ENCODE measurements around the gene MAP7D1. TPM values are rescaled to one million over a fixed set of nuclear protein-coding genes. Genes with fewer than 3 reads are reported as not detected.

The MAP7D1 gene
- total RNA-seq, 1 donor from 2014 or later: 120 TPM

GRCh38 chr1:36159614-36160387, 3.8 kb downstream of the MAP7D1 start:
- intact Hi-C loops (cut with DNase I): no loop called here
- DNase-seq (no peak), ATAC-seq (no peak)
- peaks cover 79% of the 10 kb centered on the region for H3K4me1 ChIP-seq
- no peaks in the 10 kb centered on the region for H3K27me3 ChIP-seq (ENCODE audit: low read depth)
- no peaks in the 10 kb centered on the region for H3K36me3 ChIP-seq
- peak overlapping the region; percentile 54 for H3K4me3 ChIP-seq
- TF ChIP-seq CTCF (IDR thresholded peaks at IDR 0.05): no peak
- H3K9me3 ChIP-seq: no peaks in the 10 kb centered on the region
- peak overlapping the region; percentile 91 for H3K27ac ChIP-seq

GRCh38 chr1:36160388-36160948, 4.5 kb downstream of the MAP7D1 start:
- intact Hi-C loops (cut with DNase I): no loop called here
- no peak for ATAC-seq
- no peak for TF ChIP-seq CTCF (IDR thresholded peaks at IDR 0.05)
- Histone ChIP-seq H3K27me3 (ENCODE audit: low read depth) (no peaks in the 10 kb centered on the region), H3K4me3 (peak overlapping the region; percentile 54), H3K36me3 (no peaks in the 10 kb centered on the region), H3K27ac (peak overlapping the region; percentile 91), H3K4me1 (peaks cover 80% of the 10 kb centered on the region), H3K9me3 (no peaks in the 10 kb centered on the region)
- DNase-seq: no peak

- intact Hi-C loops (cut with DNase I): no loop called here
- H3K4me3 ChIP-seq: peak overlapping the region; percentile 54
- ATAC-seq: peak; percentile 42 to 56
Measured at GRCh38 chr1:36160949-36161485, 5.1 kb downstream of the MAP7D1 start.

GRCh38 chr1:36161641-36162531, 5.9 kb downstream of the MAP7D1 start:
- TF ChIP-seq CTCF (IDR thresholded peaks at IDR 0.05): no peak
- Histone ChIP-seq H3K4me3 (peak overlapping the region; percentile 54), H3K36me3 (no peaks in the 10 kb centered on the region)

More at GRCh38 chr1:36160949-36161485, 5.1 kb downstream of the MAP7D1 start:
- H3K4me1 ChIP-seq: peaks cover 86% of the 10 kb centered on the region
- TF ChIP-seq CTCF (IDR thresholded peaks at IDR 0.05): peak; percentile 25
- peak overlapping the region; percentile 91 for H3K27ac ChIP-seq
- H3K36me3 ChIP-seq: no peaks in the 10 kb centered on the region
- H3K27me3 ChIP-seq (ENCODE audit: low read depth): no peaks in the 10 kb centered on the region
- DNase-seq: peak; percentile 78
- no peaks in the 10 kb centered on the region for H3K9me3 ChIP-seq

GRCh38 chr1:36162680-36163239, 6.8 kb downstream of the MAP7D1 start:
- no peak for DNase-seq
- ATAC-seq: no peak

More at GRCh38 chr1:36161641-36162531, 5.9 kb downstream of the MAP7D1 start:
- DNase-seq: peak; percentile 83
- H3K4me1 ChIP-seq: peaks cover 92% of the 10 kb centered on the region
- no peaks in the 10 kb centered on the region for H3K9me3 ChIP-seq
- ATAC-seq: peak; percentile 84 to 88
- peak overlapping the region; percentile 91 for H3K27ac ChIP-seq
- no peaks in the 10 kb centered on the region for H3K27me3 ChIP-seq (ENCODE audit: low read depth)
- intact Hi-C loops (cut with DNase I): no loop called here

More at GRCh38 chr1:36162680-36163239, 6.8 kb downstream of the MAP7D1 start:
- no peak for TF ChIP-seq CTCF (IDR thresholded peaks at IDR 0.05)
- intact Hi-C loops (cut with DNase I): no loop called here
- Histone ChIP-seq H3K36me3 (peaks cover 8% of the 10 kb centered on the region), H3K4me3 (no peak overlapping the region), H3K4me1 (peaks cover 93% of the 10 kb centered on the region), H3K9me3 (no peaks in the 10 kb centered on the region), H3K27me3 (ENCODE audit: low read depth) (no peaks in the 10 kb centered on the region), H3K27ac (peak overlapping the region; percentile 91)

All from lower lobe of right lung (tissue), 2 donors.